Endothelial cell of umbilical vein (primary cell): ENCODE measurements around the gene PROCR.

Source experiments
- CTCF ChIP-seq, 2 donors: IDR thresholded peaks; 1 replicate in 1 of 2; 2 replicates in 1 of 2; pipeline ENCODE4 v1.5.1; 2011; ENCODE audit warnings: low read length in 2 of 2, mild to moderate bottlenecking in 2 of 2, moderate library complexity in 2 of 2, control low read depth in 1 of 2, inconsistent platforms in 1 of 2, low read depth in 1 of 2; ENCODE audit not compliant: insufficient read depth in 1 of 2; ENCODE audit errors: extremely low read depth in 1 of 2
- EZH2 ChIP-seq: IDR thresholded peaks from 2 replicates; pipeline ENCODE4 v1.6.1; 2012; ENCODE audit warnings: borderline replicate concordance, low read depth, mild to moderate bottlenecking, moderate library complexity, low read length, inconsistent platforms; ENCODE audit not compliant: severe bottlenecking
- FOS ChIP-seq: IDR thresholded peaks from 2 replicates; pipeline ENCODE4 v1.6.1; 2011; ENCODE audit warnings: mild to moderate bottlenecking, low read length, moderate library complexity, borderline replicate concordance; ENCODE audit not compliant: insufficient read depth
- JUN ChIP-seq: IDR thresholded peaks from 2 replicates; pipeline ENCODE4 v1.6.1; 2011; ENCODE audit warnings: borderline replicate concordance, low read depth; ENCODE audit not compliant: insufficient read length, insufficient read depth

GRCh38 chr20:35173576-35174192 lies 1.8 kb downstream of the PROCR start:
- TF ChIP-seq CTCF (IDR thresholded peaks at IDR 0.05; ENCODE audit: extremely low read depth in 1 of 2, insufficient read depth in 1 of 2, low read depth in 1 of 2, low read length in 2 of 2) (no peak), EZH2 (no peak), FOS (no peak), JUN (no peak)
